ENCODE results near the gene YIPF3. TPM values are rescaled to one million over a fixed set of nuclear protein-coding genes. Genes with fewer than 3 reads are reported as not detected.
A peak's percentile ranks its signal among the peaks of the same experiment; 100 is the strongest.

YIPF3 gene
- total RNA-seq, 1 experiment from 2014 or later = 89.7 TPM

- Histone ChIP-seq H3K4me3 (ENCODE audit: low read length) (no peak overlapping the region), H3K9me2 (replicated peaks; ENCODE audit: low read length) (no peaks in the 10 kb centered on the region), H3K27ac (ENCODE audit: low read length) (no peak overlapping the region), H3K79me2 (ENCODE audit: low read length) (peaks cover 29% of the 10 kb centered on the region), H2AFZ (ENCODE audit: low read length) (no peak overlapping the region), H4K20me1 (ENCODE audit: low read length) (0 out of 2 replicates have a peak, but pooled peaks cover 7% of the 10 kb centered on the region), H3K9me3 (ENCODE audit: low read length) (no peaks in the 10 kb centered on the region), H3F3A (ENCODE audit: low read length, unreplicated experiment) (no peaks in the 10 kb centered on the region), H3K27me3 (ENCODE audit: low read length) (no peaks in the 10 kb centered on the region), H3K36me3 (ENCODE audit: low read depth, low read length) (peaks cover 7% of the 10 kb centered on the region), H3K4me1 (ENCODE audit: insufficient read depth, low read length) (peaks cover 4% of the 10 kb centered on the region; the same call in 1 of the 2 replicates), H3K9ac (ENCODE audit: low read length) (no peak overlapping the region), H3K4me2 (ENCODE audit: low read length) (no peak overlapping the region)
- intact Hi-C loops (cut with micrococcal nuclease) = no loop called here
- no peak for DNase-seq
- no peak for TF ChIP-seq EZH2phosphoT487 (IDR thresholded peaks at IDR 0.05; ENCODE audit: borderline replicate concordance, low read length)
- no peak for TF ChIP-seq CTCF (conservative IDR thresholded peaks at IDR 0.05; ENCODE audit: low read depth, low read length)
- TF ChIP-seq EZH2 (IDR thresholded peaks at IDR 0.05; ENCODE audit: low read length, unreplicated experiment) = no peak
- no peak for ATAC-seq
- no TSS peak for BruUV-seq (replicated peaks)
- ChIA-PET POLR2A (ENCODE audit: unreplicated experiment) (no interaction called here), CTCF (no interaction called here)
These were observed 19.7 kb downstream of the YIPF3 start for GRCh38 chr6:43497129-43497396.

- ChIA-PET CTCF (no interaction called here), POLR2A (ENCODE audit: unreplicated experiment) (no interaction called here)
- Histone ChIP-seq H3K9ac (ENCODE audit: low read length) (no peak overlapping the region), H3K27ac (ENCODE audit: low read length) (no peak overlapping the region), H3K9me2 (replicated peaks; ENCODE audit: low read length) (no peaks in the 10 kb centered on the region), H3K27me3 (ENCODE audit: low read length) (no peaks in the 10 kb centered on the region), H3K4me2 (ENCODE audit: low read length) (no peak overlapping the region), H2AFZ (ENCODE audit: low read length) (no peak overlapping the region), H4K20me1 (ENCODE audit: low read length) (0 out of 2 replicates have a peak, but pooled peaks cover 7% of the 10 kb centered on the region), H3K4me1 (ENCODE audit: insufficient read depth, low read length) (peaks cover 4% of the 10 kb centered on the region; the same call in 1 of the 2 replicates), H3F3A (ENCODE audit: low read length, unreplicated experiment) (no peaks in the 10 kb centered on the region), H3K4me3 (ENCODE audit: low read length) (no peak overlapping the region), H3K36me3 (ENCODE audit: low read depth, low read length) (peaks cover 7% of the 10 kb centered on the region), H3K79me2 (ENCODE audit: low read length) (peaks cover 34% of the 10 kb centered on the region), H3K9me3 (ENCODE audit: low read length) (no peaks in the 10 kb centered on the region)
- intact Hi-C loops (cut with micrococcal nuclease) = no loop called here
- no TSS peak for BruUV-seq (replicated peaks)
- TF ChIP-seq EZH2phosphoT487 (IDR thresholded peaks at IDR 0.05; ENCODE audit: borderline replicate concordance, low read length) (no peak), CTCF (conservative IDR thresholded peaks at IDR 0.05; ENCODE audit: low read depth, low read length) (peak; percentile 53)
- peak; percentile 33; the same call in 1 of the 2 replicates for ATAC-seq
- DNase-seq = no peak
These were observed 20.2 kb downstream of the YIPF3 start for GRCh38 chr6:43496370-43497128.

DNA sequence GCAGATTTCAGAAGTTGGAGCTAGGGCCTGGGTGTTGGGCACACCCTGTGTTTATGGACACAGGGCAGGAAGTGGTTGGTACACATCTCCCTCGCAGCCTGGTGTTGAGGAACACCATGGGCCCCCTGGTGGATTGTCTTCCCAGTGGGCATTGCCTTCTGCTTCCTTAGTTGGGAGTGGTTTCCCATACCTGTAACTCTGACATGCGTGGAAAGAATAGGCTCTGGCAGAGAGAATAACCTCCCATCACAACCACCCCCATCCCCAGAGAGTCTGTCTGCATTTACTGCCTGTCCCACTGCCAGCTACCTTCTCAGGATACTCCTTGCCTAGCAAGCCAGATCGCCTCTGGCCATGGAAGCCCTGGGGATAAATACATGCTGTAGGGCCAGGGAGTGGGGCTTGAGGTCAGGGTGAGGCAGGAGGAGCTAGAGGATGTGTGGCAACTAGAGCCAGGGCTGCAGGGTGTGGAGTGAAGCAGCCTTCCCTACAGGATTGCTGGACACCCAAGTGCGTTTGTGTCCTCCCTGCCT lies 21.3 kb downstream of the YIPF3 start:
- POLR2A ChIA-PET (ENCODE audit: unreplicated experiment) = no interaction called here
- Histone ChIP-seq H3K4me1 (ENCODE audit: insufficient read depth, low read length) (peaks cover 4% of the 10 kb centered on the region; the same call in 1 of the 2 replicates), H2AFZ (ENCODE audit: low read length) (no peak overlapping the region), H3K4me3 (ENCODE audit: low read length) (no peak overlapping the region), H3K9me2 (replicated peaks; ENCODE audit: low read length) (no peaks in the 10 kb centered on the region), H3K79me2 (ENCODE audit: low read length) (peaks cover 34% of the 10 kb centered on the region), H3K27ac (ENCODE audit: low read length) (no peak overlapping the region), H4K20me1 (ENCODE audit: low read length) (0 out of 2 replicates have a peak, but pooled peaks cover 7% of the 10 kb centered on the region), H3F3A (ENCODE audit: low read length, unreplicated experiment) (no peaks in the 10 kb centered on the region), H3K27me3 (ENCODE audit: low read length) (no peaks in the 10 kb centered on the region), H3K36me3 (ENCODE audit: low read depth, low read length) (peaks cover 7% of the 10 kb centered on the region), H3K4me2 (ENCODE audit: low read length) (no peak overlapping the region), H3K9me3 (ENCODE audit: low read length) (no peaks in the 10 kb centered on the region), H3K9ac (ENCODE audit: low read length) (no peak overlapping the region)
- DNase-seq (peak; percentile 41), ATAC-seq (peak; percentile 71)
- BruUV-seq (replicated peaks) = no TSS peak
- intact Hi-C loops (cut with micrococcal nuclease) = no loop called here
- CTCF ChIA-PET = no interaction called here
- TF ChIP-seq EZH2 (IDR thresholded peaks at IDR 0.05; ENCODE audit: low read length, unreplicated experiment) = no peak
- peak; percentile 58 for TF ChIP-seq CTCF (conservative IDR thresholded peaks at IDR 0.05; ENCODE audit: low read depth, low read length)
- no peak for TF ChIP-seq EZH2phosphoT487 (IDR thresholded peaks at IDR 0.05; ENCODE audit: borderline replicate concordance, low read length)

Measured in PC-3 (cell line).